Gastroesophageal sphincter (tissue), 4 donors: ENCODE data around the gene MAN1C1. TPM values are rescaled to one million over a fixed set of nuclear protein-coding genes. Genes with fewer than 3 reads are reported as not detected.
A peak's percentile ranks its signal among the peaks of the same experiment; 100 is the strongest.

Experiments used
- ATAC-seq: fragments of 150-250 bp; one replicate; pipeline ENCODE4 v1.9.1; 2016; ENCODE audit warnings: mild to moderate bottlenecking, moderate library complexity
- H3K27ac ChIP-seq, 4 donors: fragments of 200-600 bp; sonication (generic) in 3 of 4; 1 replicate in 3 of 4; 2 replicates in 1 of 4; pipeline ENCODE4 v1.5.1; 2016 to 2019
- H3K27me3 ChIP-seq: fragments of 200-600 bp; sonication (generic); one replicate; pipeline ENCODE4 v1.5.1; 2019
- H3K36me3 ChIP-seq, 2 donors: fragments of 200-600 bp; sonication (generic); one replicate each; pipeline ENCODE4 v1.5.1; 2019; ENCODE audit warnings: control low read depth in 1 of 2
- H3K4me1 ChIP-seq, 3 donors: fragments of 200-600 bp; sonication (generic); 1 replicate in 2 of 3; 2 replicates in 1 of 3; pipeline ENCODE4 v1.5.1; 2016 to 2019; ENCODE audit warnings: control low read depth in 2 of 3
- H3K4me3 ChIP-seq, 2 donors: fragments of 200-600 bp; sonication (generic); one replicate each; pipeline ENCODE4 v1.5.1; 2019; ENCODE audit warnings: mild to moderate bottlenecking in 1 of 2, moderate library complexity in 1 of 2
- H3K9me3 ChIP-seq, 3 donors: fragments of 200-600 bp; sonication (generic); one replicate each; pipeline ENCODE4 v1.5.1; 2017 to 2019; ENCODE audit warnings: control low read depth in 2 of 3
- CTCF ChIP-seq, 4 experiments: fragments of 200-600 bp in 2 of 4; fragments of 450-650 bp in 2 of 4; sonication (generic) in 1 of 4; IDR thresholded peaks; one replicate each; pipeline ENCODE4 v1.5.1; 2017 to 2019; ENCODE audit warnings: antibody characterized with exemption in 4 of 4, mild to moderate bottlenecking in 2 of 4, moderate library complexity in 2 of 4
- EP300 ChIP-seq: sonication (generic); formaldehyde crosslinking; IDR thresholded peaks from one replicate; pipeline ENCODE4 v1.6.1; 2017; ENCODE audit warnings: antibody characterized with exemption, mild to moderate bottlenecking
- POLR2A ChIP-seq, 2 donors: fragments of 450-650 bp; IDR thresholded peaks; one replicate each; pipeline ENCODE4 v1.6.1; 2017; ENCODE audit warnings: antibody characterized with exemption in 2 of 2, mild to moderate bottlenecking in 2 of 2, moderate library complexity in 1 of 2
- POLR2AphosphoS5 ChIP-seq: sonication (generic); formaldehyde crosslinking; IDR thresholded peaks from one replicate; pipeline ENCODE4 v1.6.1; 2017; ENCODE audit warnings: antibody characterized with exemption
- WGBS, 2 donors: methylation state at CpG; one replicate each; pipeline ENCODE4 v1.1.5; 2018; ENCODE audit warnings: low coverage in 1 of 2; 5-methylcytosine and 5-hydroxymethylcytosine counted together
- total RNA-seq, 4 donors: library from RNA; depleted of rRNA; stranded (reverse); fragments of >200 nt; gene quantifications; one replicate each; pipeline ENCODE4 v1.1.0, GENCODE V29; 2016

Gene MAN1C1
- total RNA-seq, 4 donors from 2014 or later, result 20.0 to 38.1 (median 27.8) TPM

- no peak overlapping the region for H3K4me3 ChIP-seq
- no peak for ATAC-seq
- no peaks in the 10 kb centered on the region for H3K9me3 ChIP-seq
- H3K27ac ChIP-seq, result no peak overlapping the region
- no peaks in the 10 kb centered on the region for H3K27me3 ChIP-seq
- peaks cover 0 to 72% of the 10 kb centered on the region in 2 donors for H3K36me3 ChIP-seq
- H3K4me1 ChIP-seq, result peaks cover 0 to 29% (median 23%) of the 10 kb centered on the region in 3 donors
- TF ChIP-seq POLR2A (IDR thresholded peaks at IDR 0.05), result no peak
- TF ChIP-seq EP300, result no peak
- no peak for TF ChIP-seq CTCF (IDR thresholded peaks at IDR 0.05)
- no peak for TF ChIP-seq POLR2AphosphoS5
- WGBS, 2 donors, result 72 to 100% methylated on average over 1 to 5 of the region's 7 CpGs
Observed at GRCh38 chr1:25814549-25815087, 198.0 kb downstream of the MAN1C1 start.

- H3K27ac ChIP-seq, result no peak overlapping the region
- no peaks in the 10 kb centered on the region for H3K9me3 ChIP-seq
- H3K27me3 ChIP-seq, result no peaks in the 10 kb centered on the region
- no peak overlapping the region for H3K4me3 ChIP-seq
- no peak for TF ChIP-seq CTCF (IDR thresholded peaks at IDR 0.05)
- no peak for TF ChIP-seq POLR2A (IDR thresholded peaks at IDR 0.05)
- TF ChIP-seq POLR2AphosphoS5, result no peak
- TF ChIP-seq EP300, result no peak
- H3K4me1 ChIP-seq, result peaks cover 0 to 25% (median 20%) of the 10 kb centered on the region in 3 donors
- H3K36me3 ChIP-seq, result peaks cover 0 to 63% of the 10 kb centered on the region in 2 donors
- 75 to 94% methylated on average over 3 to 15 of the region's 24 CpGs for whole genome bisulfite sequencing, 2 donors
- no peak for ATAC-seq
Observed at GRCh38 chr1:25815208-25816111, 198.9 kb downstream of the MAN1C1 start.

GRCh38 chr1:25816112-25816718, 199.6 kb downstream of the MAN1C1 start:
- ATAC-seq, result no peak
- TF ChIP-seq CTCF (IDR thresholded peaks at IDR 0.05) (no peak), POLR2AphosphoS5 (no peak), EP300 (no peak), POLR2A (IDR thresholded peaks at IDR 0.05) (no peak)
- H3K27me3 ChIP-seq, result no peaks in the 10 kb centered on the region
- no peaks in the 10 kb centered on the region for H3K9me3 ChIP-seq
- peaks cover 0 to 25% (median 17%) of the 10 kb centered on the region in 3 donors for H3K4me1 ChIP-seq
- WGBS, 2 donors, result 83 to 84% methylated on average over 5 to 6 of the region's 15 CpGs
- H3K36me3 ChIP-seq, result peaks cover 0 to 56% of the 10 kb centered on the region in 2 donors
- H3K27ac ChIP-seq, result no peak overlapping the region
- no peak overlapping the region for H3K4me3 ChIP-seq

- peak overlapping the region in 1 of 4 donors; percentile 0 for H3K27ac ChIP-seq
- H3K4me3 ChIP-seq, result no peak overlapping the region
- TF ChIP-seq POLR2A (IDR thresholded peaks at IDR 0.05) (no peak), POLR2AphosphoS5 (no peak), CTCF (IDR thresholded peaks at IDR 0.05) (no peak), EP300 (no peak)
- H3K4me1 ChIP-seq, result peaks cover 0 to 40% (median 26%) of the 10 kb centered on the region in 3 donors
- no peaks in the 10 kb centered on the region for H3K27me3 ChIP-seq
- no peak for ATAC-seq
- peaks cover 0 to 42% of the 10 kb centered on the region in 2 donors for H3K36me3 ChIP-seq
- H3K9me3 ChIP-seq, result no peaks in the 10 kb centered on the region
- WGBS, 2 donors, result 34 to 37% methylated on average over 4 to 5 of the region's 8 CpGs
Observed at GRCh38 chr1:25817840-25818501, 201.4 kb downstream of the MAN1C1 start.
